Heart left ventricle (tissue), 16 donors: ENCODE data around the gene EHF. TPM values are rescaled to one million over a fixed set of nuclear protein-coding genes. Genes with fewer than 3 reads are reported as not detected.
A peak's percentile ranks its signal among the peaks of the same experiment; 100 is the strongest.

Experiments used
- ATAC-seq, 4 donors: fragments of 200-7000 bp; cut with Tn5 transposase; one replicate each; pipeline ENCODE4 v1.9.1; 2020 to 2022; ENCODE audit warnings: moderate library complexity in 4 of 4, mild to moderate bottlenecking in 3 of 4, moderate number of reproducible peaks in 1 of 4
- DNase-seq, 5 donors: peaks; one replicate each; pipeline ENCODE4 v3.0.0-alpha.2; 2020
- H3K27ac ChIP-seq, 12 donors: fragments of 200-600 bp; sonication (generic) in 4 of 12; one replicate each; pipeline versions ENCODE4 v1.5.0 to v1.8.0; 2016 to 2022; ENCODE audit warnings: mild to moderate bottlenecking in 2 of 12
- H3K27me3 ChIP-seq, 9 donors: fragments of 200-600 bp; sonication (generic) in 2 of 9; one replicate each; pipeline versions ENCODE4 v1.5.1 to v1.8.0; 2016 to 2022; ENCODE audit warnings: mild to moderate bottlenecking in 3 of 9
- H3K36me3 ChIP-seq, 9 donors: fragments of 200-600 bp; sonication (generic) in 2 of 9; one replicate each; pipeline versions ENCODE4 v1.5.0 to v1.8.0; 2018 to 2022; ENCODE audit warnings: mild to moderate bottlenecking in 2 of 9
- H3K4me1 ChIP-seq, 12 donors: fragments of 200-600 bp; sonication (generic) in 4 of 12; one replicate each; pipeline versions ENCODE4 v1.5.0 to v1.8.0; 2016 to 2022; ENCODE audit warnings: mild to moderate bottlenecking in 3 of 12
- H3K4me3 ChIP-seq, 12 donors: fragments of 200-600 bp; sonication (generic) in 4 of 12; one replicate each; pipeline versions ENCODE4 v1.5.0 to v1.8.0; 2017 to 2022; ENCODE audit warnings: mild to moderate bottlenecking in 9 of 12, moderate library complexity in 4 of 12
- H3K9me3 ChIP-seq, 12 donors: fragments of 200-600 bp; sonication (generic) in 4 of 12; one replicate each; pipeline versions ENCODE4 v1.5.0 to v1.8.0; 2016 to 2022; ENCODE audit warnings: mild to moderate bottlenecking in 1 of 12
- POLR2A ChIP-seq, 2 donors: fragments of 450-650 bp; IDR thresholded peaks; one replicate each; pipeline ENCODE4 v1.6.1; 2017; ENCODE audit warnings: antibody characterized with exemption in 2 of 2, mild to moderate bottlenecking in 2 of 2, moderate library complexity in 2 of 2
- WGBS, 4 donors: extraction: QIAGEN DNeasy Blood & Tissue Kit in 2 of 4; methylation state at CpG; one replicate each; pipeline versions ENCODE4 v1.1.5 to v1.1.7; 2013 to 2018; 5-methylcytosine and 5-hydroxymethylcytosine counted together
- intact Hi-C, 10 donors: fragments of 100-400 bp; cut with DNase I; formaldehyde crosslinking; loops; one replicate each; pipeline versions ENCODE4 v1.11.1 to v1.14.2; 2022
- polyA plus RNA-seq, 2 donors: library from polyadenylated mRNA; stranded (reverse); fragments of 200-250 nt; gene quantifications; one replicate each; pipeline ENCODE4 v1.2.3, GENCODE V29; 2013
- total RNA-seq, 9 donors: library from RNA; depleted of rRNA in 2 of 9; stranded (reverse); fragments of >200 nt in 2 of 9; fragmentation: NEBNext Ultra II Directional in 3 of 9; extraction: Animal tissue kit (Norgen Biotek cat#: 25700) in 3 of 9; gene quantifications; one replicate each; pipeline versions ENCODE4 v1.1.0 to v1.2.4, GENCODE V29; 2016 to 2023
- TF ChIP-seq, protein P1 (sequence below), 12 donors: fragments of 200-600 bp; sonication (generic) in 4 of 12; IDR thresholded peaks; one replicate each; pipeline versions ENCODE4 v1.5.0 to v1.8.0; 2018 to 2022; ENCODE audit warnings: antibody characterized with exemption in 12 of 12, mild to moderate bottlenecking in 5 of 12
- donor health status: ischemic (EF 13 %, LVEDD 7.1; RV severe dilation, severe dysfunction).
- donor health status: healthy with polysubstance abuse.
- donor health status: DM: no; HTN: yes; CAD: no.
- donor health status: DM: no; HTN: no; CAD: no.
- donor health status: ischemic (EF 25% LVEDD 6.9; RV normal size, moderate dysfunction).
- donor health status: ischemic (EF 25% LVEDD 5.7; RV mildly dilated, moderate dysfunction).
- donor health status: healthy.
- donor health status: DM: yes; HTN: yes; CAD: no.
- donor health status: ischemic (EF 35%, LVEDD 5.7; RV mildly dilated, moderate dysfunction).
- donor health status: nonischemic (EF 11% LVEDD 7.7; RV severe dilation, severe dysfunction).
- donor health status: DM: yes; HTN: yes; CAD: no.
- donor health status: PGD.
- donor health status: ischemic (EF 29% LVEDD 5.4; RV normal size, mild dysfunction).
- donor health status: nonischemic (EF 23%, LVEDD 6.1; RV moderate dilation, normal function).

The EHF gene
- total and polyA plus RNA-seq, 11 donors = 0.19 to 1.9 (median 0.67) TPM

DNA sequence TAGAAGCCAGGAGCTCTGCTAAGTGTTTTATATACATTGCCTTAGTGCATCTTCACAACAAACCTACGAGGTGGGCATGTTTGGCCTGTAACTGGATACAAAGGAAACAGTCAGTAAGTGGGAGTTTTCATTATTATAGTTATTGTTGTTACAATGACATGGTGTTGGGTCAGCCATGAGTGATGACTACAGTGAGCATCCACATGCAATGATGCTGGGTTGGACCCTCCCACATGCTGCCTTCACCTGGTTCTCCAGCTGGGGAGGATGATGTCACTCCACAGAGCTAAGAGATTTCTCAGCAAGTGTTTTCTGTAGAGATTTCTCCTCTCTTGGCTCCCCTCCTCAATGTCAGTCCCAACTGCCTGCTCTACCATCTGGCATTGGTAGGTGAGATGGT is 59.3 kb downstream of the EHF start:
- H3K4me3 ChIP-seq = no peak overlapping the region
- ATAC-seq = peak in 3 of 4 donors; percentile 41 to 83 (median 50)
- no peaks in the 10 kb centered on the region for H3K9me3 ChIP-seq
- intact Hi-C loops = no loop called here
- H3K4me1 ChIP-seq = peaks cover 0 to 7% (median 0%) of the 10 kb centered on the region in 12 donors
- H3K27ac ChIP-seq = no peak overlapping the region
- no peak for DNase-seq
- TF ChIP-seq, protein P1, sequence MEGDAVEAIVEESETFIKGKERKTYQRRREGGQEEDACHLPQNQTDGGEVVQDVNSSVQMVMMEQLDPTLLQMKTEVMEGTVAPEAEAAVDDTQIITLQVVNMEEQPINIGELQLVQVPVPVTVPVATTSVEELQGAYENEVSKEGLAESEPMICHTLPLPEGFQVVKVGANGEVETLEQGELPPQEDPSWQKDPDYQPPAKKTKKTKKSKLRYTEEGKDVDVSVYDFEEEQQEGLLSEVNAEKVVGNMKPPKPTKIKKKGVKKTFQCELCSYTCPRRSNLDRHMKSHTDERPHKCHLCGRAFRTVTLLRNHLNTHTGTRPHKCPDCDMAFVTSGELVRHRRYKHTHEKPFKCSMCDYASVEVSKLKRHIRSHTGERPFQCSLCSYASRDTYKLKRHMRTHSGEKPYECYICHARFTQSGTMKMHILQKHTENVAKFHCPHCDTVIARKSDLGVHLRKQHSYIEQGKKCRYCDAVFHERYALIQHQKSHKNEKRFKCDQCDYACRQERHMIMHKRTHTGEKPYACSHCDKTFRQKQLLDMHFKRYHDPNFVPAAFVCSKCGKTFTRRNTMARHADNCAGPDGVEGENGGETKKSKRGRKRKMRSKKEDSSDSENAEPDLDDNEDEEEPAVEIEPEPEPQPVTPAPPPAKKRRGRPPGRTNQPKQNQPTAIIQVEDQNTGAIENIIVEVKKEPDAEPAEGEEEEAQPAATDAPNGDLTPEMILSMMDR (IDR thresholded peaks at IDR 0.05) = no peak
- TF ChIP-seq POLR2A (IDR thresholded peaks at IDR 0.05) = no peak
- no peaks in the 10 kb centered on the region for H3K27me3 ChIP-seq
- H3K36me3 ChIP-seq = no peaks in the 10 kb centered on the region
- WGBS, 4 donors = 56 to 76% (median 68%) methylated on average over 1 of the region's 1 CpG

DNA sequence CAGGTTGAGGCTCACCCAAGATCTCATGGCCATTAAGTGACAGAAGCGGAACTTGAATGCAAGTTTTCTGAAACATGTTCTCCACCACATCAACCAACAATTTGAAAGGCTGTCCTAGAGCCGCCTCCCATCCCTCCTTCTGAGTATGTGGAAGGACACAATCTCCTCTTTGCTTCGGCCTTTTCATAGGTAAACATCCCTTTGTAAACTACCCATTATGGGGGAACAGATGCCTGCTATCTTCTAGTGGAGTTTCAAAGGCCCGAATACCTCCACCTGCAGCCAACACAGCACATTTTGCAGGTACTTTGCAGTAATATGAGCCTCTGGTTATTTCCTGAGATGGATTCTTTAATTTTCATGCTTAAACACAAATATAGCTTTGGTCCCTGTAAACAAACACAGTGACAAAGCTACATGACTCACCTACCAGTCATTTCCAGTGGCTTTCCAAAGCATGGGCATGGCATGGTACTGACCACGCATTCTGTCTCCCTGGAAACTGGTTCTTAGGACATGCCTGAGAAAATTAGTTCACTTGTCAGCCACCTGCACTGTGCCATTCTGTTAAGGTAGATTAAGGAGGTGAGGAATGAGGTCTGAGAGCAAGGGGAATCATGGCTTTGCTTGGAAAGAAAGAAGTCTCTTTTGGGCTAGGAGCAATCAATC is 60.2 kb downstream of the EHF start:
- H3K4me1 ChIP-seq = peaks cover 0 to 7% (median 0%) of the 10 kb centered on the region in 12 donors
- no peak overlapping the region for H3K4me3 ChIP-seq
- intact Hi-C loops = no loop called here
- DNase-seq (no peak), ATAC-seq (no peak)
- no peaks in the 10 kb centered on the region for H3K36me3 ChIP-seq
- no peak overlapping the region for H3K27ac ChIP-seq
- H3K9me3 ChIP-seq = no peaks in the 10 kb centered on the region
- WGBS, 4 donors = 87 to 90% (median 88%) methylated on average over 5 of the region's 5 CpGs
- H3K27me3 ChIP-seq = no peaks in the 10 kb centered on the region
- TF ChIP-seq, protein P1 (IDR thresholded peaks at IDR 0.05) = no peak

DNA sequence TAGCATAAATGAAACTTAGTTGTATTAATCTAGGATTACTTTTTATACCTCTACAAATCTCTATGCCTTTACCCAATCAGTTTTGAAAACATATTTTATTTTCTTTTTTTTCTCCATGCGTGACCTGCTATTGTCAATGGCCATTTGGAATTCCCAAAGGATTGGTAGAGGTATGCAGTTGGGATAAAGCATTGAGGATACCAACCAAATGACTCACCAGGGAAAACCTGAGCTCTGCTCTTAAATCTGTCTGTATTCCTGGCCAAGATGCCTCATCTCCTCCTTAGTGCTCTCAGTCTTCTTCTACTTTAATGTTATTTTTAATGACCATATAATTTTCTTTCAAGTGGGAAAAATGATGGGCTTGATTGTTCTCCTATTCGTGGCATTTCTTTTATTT is 61.9 kb downstream of the EHF start:
- DNase-seq (no peak), ATAC-seq (no peak)
- Histone ChIP-seq H3K36me3 (no peaks in the 10 kb centered on the region), H3K4me3 (no peak overlapping the region), H3K9me3 (no peaks in the 10 kb centered on the region), H3K27ac (no peak overlapping the region), H3K27me3 (no peaks in the 10 kb centered on the region), H3K4me1 (peaks cover 0 to 7% (median 0%) of the 10 kb centered on the region in 12 donors)
- intact Hi-C loops = no loop called here
- no peak for TF ChIP-seq POLR2A (IDR thresholded peaks at IDR 0.05)
- TF ChIP-seq, protein P1 (IDR thresholded peaks at IDR 0.05) = no peak
- 72 to 76% (median 74%) methylated on average over 2 of the region's 2 CpGs for WGBS, 4 donors

DNA sequence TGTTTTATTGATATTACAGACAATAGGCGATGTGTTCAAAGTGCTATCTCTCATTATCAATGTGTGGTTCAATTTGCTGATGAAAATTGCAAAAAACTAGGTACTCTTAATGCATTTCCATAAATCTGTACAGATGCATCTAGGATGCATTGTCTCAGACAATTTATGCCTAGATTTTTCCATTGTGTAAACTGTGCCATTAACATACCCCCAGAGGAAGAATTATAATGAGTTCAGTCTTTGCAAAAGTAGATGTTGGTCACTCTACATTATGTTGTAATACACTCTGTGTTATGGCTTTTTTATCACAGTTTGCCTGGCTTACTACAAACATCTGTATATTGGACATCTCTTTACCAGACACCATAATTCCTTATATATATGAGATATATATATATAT is 62.5 kb downstream of the EHF start:
- no peaks in the 10 kb centered on the region for H3K9me3 ChIP-seq
- intact Hi-C loops = no loop called here
- TF ChIP-seq, protein P1 (IDR thresholded peaks at IDR 0.05) = no peak
- TF ChIP-seq POLR2A (IDR thresholded peaks at IDR 0.05) = no peak
- no peak overlapping the region for H3K4me3 ChIP-seq
- 89 to 94% (median 92%) methylated on average over 1 of the region's 1 CpG for WGBS, 4 donors
- DNase-seq (no peak), ATAC-seq (no peak)
- peaks cover 0 to 7% (median 0%) of the 10 kb centered on the region in 12 donors for H3K4me1 ChIP-seq
- no peaks in the 10 kb centered on the region for H3K27me3 ChIP-seq
- H3K36me3 ChIP-seq = no peaks in the 10 kb centered on the region
- no peak overlapping the region for H3K27ac ChIP-seq
